Measurements from ENCODE around the gene AQP10.
"Not testable (repeated sequence)": the region's sequence is repeated elsewhere in the genome, so short reads cannot be mapped to it uniquely, and the experiment has no call there.

AQP10 gene

GRCh38 chr1:154320882-154321608, at the start of gene AQP10:
TSS of gene AQP10 (plus strand) at chr1:154321093. CDS start at chr1:154321156, 63 bp downstream.
- DNase-seq: no peak

- peak; percentile 96 for DNase-seq
Observed at GRCh38 chr1:154272217-154272998, 48.5 kb upstream of the AQP10 start, which contains the start of gene HAX1. TSS of gene HAX1 (plus strand) at chr1:154272629. CDS start at chr1:154272724, 95 bp downstream.

DNA sequence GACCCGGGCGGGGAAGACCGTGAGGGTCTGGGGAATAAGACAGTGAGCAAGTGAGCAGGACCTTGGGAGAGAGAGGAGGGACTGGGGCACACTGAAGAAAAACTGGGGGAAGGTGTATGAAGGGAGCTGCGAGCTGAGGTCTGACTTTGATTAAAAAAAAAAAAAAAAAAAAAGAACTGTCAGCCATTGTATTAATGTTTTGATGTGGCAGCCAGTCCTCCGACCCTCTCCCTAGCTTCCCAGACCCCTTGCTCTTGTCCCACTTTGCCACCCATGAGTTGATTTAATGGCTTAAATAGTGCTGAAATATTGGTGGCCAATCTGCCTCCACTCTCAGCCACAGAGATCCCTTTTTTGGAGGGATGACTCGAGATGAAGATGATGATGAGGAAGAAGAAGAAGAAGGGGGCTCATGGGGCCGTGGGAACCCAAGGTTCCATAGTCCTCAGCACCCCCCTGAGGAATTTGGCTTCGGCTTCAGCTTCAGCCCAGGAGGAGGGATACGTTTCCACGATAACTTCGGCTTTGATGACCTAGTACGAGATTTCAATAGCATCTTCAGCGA, 47.8 kb upstream of the AQP10 start:
- DNase-seq: peak; percentile 24

DNA sequence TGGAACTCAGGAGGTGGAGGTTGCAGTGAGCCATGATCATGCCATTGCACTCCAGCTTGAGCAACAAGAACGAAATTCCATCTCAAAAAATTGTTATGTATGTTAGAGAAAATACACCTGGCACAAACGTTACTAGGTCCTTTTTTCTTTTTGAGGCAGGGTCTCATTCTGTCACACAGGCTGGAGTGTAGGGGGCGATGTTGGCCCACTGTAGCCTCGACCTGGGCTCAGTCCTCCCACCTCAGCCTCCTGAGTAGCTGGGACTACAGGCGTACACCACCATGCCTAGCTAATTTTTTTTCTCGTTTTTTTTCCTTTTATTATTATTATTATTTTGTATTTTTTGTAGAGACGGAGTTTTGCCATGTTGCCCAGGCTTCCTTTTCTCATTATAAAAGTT, 44.1 kb upstream of the AQP10 start:
- DNase-seq: no peak

GRCh38 chr1:154287591-154287990, 33.3 kb upstream of the AQP10 start:
- not testable (repeated sequence) for DNase-seq

DNA sequence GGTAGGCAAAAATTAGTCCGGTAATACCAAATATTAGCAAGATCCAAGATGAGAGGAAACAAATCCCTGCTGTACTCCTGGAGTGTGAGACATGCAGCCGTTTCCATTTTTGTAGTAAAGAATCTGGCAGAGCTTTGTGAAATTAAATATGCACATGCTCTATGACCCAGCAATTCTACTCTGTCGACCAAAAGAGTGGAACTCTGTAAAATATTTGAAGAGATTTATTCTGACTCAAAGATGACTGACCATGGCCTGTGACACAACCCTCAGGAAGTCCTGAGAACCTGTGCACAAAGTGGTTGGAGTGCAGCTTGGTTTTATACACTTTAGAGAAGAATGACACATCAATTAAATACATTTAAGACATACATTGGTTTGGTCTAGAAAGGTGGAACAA, 32.2 kb upstream of the AQP10 start:
- DNase-seq: no peak

DNA sequence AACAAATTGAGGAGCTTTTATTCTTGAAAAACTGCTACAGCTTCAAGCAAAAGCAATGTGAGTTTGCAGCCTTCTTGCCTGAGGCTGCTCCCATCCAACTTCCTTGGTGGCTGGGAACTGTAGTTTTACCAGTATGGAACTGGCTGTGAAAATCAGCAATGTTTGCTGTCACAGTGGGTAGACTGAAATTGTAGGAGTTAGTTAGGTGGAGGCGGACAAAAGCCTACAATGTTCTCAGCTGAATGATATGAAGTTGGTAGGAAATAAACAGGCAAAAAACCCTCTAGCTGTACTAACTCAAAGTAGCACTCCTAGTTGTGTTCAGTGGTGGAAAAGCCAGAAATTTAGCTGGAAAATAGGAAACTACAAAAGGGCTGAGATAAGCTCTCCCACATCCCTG, 30.0 kb upstream of the AQP10 start:
- DNase-seq: no peak

- no peak for DNase-seq
Observed at GRCh38 chr1:154295408-154296235, 25.3 kb upstream of the AQP10 start.

DNA sequence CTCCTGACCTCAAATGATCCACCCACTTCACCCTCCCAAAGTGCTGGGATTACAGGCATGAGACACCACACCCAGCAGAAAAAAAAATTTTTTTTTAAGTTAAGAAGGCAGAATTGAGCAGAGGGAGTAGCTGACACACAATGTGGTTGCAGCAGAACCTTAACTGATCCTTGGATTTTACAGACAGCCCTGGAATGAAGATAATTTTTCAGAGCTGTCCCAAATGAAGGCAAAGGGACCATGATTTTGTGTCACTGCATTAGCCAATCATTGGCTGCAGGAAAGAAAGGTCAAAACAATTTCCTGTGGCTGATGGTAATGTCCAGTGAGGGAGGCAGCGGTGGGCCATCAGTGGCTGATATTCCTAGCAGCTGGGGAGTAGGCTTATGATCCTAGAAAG, 19.3 kb upstream of the AQP10 start:
- no peak for DNase-seq

GRCh38 chr1:154304664-154305337, 16.1 kb upstream of the AQP10 start:
- no peak for DNase-seq

DNA sequence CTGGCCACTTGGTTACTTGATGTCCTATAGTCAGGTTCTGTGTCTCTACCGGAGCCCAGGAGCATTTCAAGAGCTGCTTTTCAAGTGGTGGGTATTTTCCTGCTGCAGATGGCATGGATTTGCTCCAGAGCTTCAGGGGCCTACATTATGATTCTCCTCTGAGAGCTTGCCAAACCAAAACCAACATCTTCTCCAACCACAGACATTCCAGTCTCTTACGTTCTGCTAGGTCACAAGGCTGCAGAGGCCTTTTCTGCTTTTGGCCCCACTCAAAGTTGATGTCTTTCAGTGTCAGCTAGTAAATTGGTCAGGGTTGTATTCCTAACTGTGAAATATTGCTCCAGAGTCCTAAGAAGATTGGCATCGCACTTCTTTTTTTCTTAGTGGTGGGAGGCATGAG, 14.7 kb upstream of the AQP10 start:
- DNase-seq: peak; percentile 17

GRCh38 chr1:154307670-154308270, 13.1 kb upstream of the AQP10 start:
- DNase-seq: not testable (repeated sequence)

DNA sequence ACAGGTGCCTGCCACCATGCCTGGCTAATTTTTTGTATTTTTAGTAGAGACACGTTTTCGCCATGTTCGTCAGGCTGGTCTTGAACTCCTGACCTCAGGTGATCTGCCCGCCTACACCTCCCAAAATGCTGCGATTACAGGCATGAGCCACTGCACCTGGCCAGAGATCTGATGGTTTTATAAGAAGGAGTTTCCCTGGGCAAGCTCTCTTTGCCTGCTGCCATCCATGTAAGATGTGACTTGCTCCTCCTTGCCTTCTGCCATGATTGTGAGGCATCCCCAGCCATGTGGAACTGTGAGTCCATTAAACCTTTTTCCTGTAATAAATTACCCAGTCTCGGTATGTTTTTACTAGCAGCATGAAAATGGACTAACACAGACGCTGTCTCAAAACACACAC, 11.8 kb upstream of the AQP10 start:
- DNase-seq: not testable (repeated sequence)

DNA sequence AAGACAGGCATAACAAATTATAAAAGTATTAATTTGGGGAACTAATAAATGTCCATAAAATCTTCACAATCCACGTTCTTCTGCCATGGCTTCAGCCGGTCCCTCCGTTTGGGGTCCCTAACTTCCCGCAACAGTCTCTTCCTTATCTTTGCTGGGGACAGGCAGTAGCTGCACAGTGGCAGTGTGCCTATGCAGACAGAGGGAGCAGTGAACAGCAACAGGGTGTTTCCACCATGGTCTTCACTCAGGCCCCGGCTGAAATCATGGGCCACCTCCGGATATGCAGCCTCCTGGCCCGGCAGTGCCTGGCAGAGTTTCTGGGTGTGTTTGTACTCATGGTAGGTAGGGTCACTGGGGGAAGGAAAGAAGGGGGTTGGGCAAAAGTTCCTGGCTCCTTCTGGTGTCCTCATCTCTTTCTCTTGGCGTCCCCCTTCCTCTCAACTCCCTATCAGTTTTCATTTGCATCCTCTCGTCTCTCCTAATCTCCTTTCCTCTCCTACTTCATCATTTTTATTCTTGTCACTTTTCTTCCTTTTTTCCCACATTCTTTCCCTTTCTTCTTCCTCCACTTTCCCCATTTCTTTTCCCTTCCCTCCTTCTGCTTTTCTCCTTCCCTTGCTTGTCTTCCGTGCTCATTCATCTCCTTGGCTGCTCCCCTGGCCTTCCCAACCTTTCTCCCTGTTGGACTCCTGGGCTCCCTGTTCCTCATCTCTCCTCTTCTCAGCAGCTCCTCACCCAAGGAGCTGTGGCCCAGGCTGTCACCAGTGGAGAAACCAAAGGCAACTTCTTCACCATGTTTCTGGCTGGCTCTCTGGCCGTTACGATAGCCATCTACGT, 8.4 kb upstream of the AQP10 start:
- not testable (repeated sequence) for DNase-seq

DNA sequence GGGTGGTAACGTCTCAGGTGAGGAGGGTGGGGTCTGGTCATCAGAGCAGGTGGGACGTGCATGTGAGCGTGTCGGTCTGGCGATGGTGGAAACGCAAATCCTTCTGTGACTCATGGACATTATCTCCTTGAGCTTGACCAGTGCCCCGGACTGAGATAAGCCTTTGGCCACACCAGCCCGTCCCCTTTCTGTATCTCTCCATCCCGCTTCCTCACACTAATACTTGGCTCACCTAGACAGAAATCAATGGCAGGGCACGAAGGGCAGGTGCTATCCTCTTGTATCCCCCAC, 7.9 kb upstream of the AQP10 start:
- DNase-seq: no peak

- DNase-seq: not testable (repeated sequence)
Observed at GRCh38 chr1:154314226-154314625, 6.7 kb upstream of the AQP10 start.

DNA sequence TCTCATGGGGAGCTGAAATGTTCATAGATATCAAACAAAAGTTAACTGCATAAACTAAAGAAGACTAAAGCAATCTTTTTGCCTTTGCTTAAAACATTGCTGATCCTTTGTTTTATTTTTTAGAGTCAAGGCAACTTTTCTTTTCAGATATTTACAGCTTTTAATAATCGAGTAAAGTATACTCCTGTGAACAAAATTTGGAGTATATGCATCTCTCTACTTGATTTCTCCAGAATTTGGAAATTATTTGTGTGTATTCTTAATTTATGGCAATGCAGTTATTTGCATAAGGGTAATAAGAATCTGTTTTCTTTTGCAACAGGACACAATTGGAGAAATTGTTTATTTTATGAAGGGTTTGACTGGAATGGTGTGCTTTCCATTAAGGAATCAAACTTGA, 4.2 kb upstream of the AQP10 start:
- DNase-seq: no peak

DNA sequence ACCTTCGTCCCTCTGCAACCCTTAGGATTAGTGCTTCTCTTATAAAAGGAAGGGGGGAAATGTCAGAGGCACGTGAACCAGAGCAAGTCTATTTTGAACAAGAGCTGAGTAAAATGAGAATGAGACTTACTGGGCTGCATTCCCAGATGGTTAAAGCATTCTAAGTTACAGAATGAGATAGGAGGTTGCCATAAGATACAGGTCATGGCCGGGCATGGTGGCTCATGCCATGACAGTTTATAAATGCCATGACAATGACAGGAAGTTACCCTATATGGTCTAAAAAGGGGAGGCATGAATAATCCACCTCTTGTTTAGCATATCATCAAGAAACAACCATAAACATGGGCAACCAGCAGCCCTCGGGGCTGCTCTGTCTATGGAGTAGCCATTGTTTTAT, 2.5 kb upstream of the AQP10 start:
- no peak for DNase-seq

DNA sequence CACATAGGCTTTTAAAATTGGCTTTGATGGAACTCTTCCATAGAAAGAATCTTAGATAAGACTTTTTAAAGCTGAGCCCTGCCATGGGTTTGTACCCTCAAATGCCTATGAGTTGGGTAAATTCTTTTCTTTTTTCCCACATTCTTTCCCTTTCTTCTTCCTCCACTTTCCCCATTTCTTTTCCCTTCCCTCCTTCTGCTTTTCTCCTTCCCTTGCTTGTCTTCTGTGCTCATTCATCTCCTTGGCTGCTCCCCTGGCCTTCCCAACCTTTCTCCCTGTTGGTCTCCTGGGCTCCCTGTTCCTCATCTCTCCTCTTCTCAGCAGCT, 679 bp downstream of the AQP10 start:
- DNase-seq: not testable (repeated sequence)

DNA sequence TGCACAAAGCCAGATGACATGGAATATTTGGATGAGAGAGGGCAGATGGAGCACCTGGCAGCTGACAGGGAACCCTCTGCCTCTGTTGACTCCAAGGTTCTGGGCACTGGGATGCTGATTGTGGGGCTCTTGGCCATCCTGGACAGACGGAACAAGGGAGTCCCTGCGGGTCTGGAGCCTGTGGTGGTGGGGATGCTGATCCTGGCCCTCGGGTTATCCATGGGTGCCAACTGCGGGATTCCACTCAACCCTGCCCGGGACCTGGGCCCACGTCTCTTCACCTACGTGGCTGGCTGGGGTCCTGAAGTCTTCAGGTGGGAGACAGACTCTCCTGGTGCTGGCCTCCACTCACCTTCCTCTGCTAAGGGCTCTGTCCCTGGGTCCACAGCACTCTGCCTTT, 2.6 kb downstream of the AQP10 start:
- DNase-seq: no peak

DNA sequence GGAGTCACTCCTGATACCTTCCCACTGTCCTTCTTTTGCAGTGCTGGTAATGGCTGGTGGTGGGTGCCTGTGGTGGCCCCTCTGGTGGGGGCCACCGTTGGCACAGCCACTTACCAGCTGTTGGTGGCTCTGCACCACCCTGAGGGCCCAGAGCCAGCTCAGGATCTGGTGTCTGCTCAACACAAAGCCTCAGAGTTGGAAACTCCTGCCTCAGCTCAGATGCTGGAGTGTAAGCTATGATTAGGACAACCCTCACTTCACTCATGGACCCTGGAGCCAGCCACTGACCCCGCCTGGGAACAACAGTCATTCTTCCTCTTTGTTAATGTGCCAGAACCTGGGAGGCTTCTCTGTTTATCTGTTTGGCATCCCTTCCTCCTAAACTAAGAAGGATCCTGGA, 3.3 kb downstream of the AQP10 start:
- no peak for DNase-seq
